Sigmoid colon (tissue), 7 donors: ENCODE measurements around the gene CNTFR. TPM values are rescaled to one million over a fixed set of nuclear protein-coding genes. Genes with fewer than 3 reads are reported as not detected.

Source experiments
- DNase-seq: peaks from one replicate; pipeline ENCODE4 v3.0.0-alpha.2; 2019
- H3K27ac ChIP-seq, 4 donors: fragments of 200-600 bp; sonication (generic); one replicate each; pipeline ENCODE4 v1.5.1; 2016 to 2019; ENCODE audit warnings: mild to moderate bottlenecking in 1 of 4
- H3K27me3 ChIP-seq, 3 donors: fragments of 200-600 bp; sonication (generic); one replicate each; pipeline ENCODE4 v1.5.1; 2019; ENCODE audit warnings: mild to moderate bottlenecking in 1 of 3
- H3K36me3 ChIP-seq, 4 donors: fragments of 200-600 bp; sonication (generic); one replicate each; pipeline ENCODE4 v1.5.1; 2016 to 2019
- H3K4me1 ChIP-seq, 4 donors: fragments of 200-600 bp; sonication (generic); one replicate each; pipeline ENCODE4 v1.5.1; 2017 to 2019
- H3K4me3 ChIP-seq, 4 donors: fragments of 200-600 bp; sonication (generic); one replicate each; pipeline ENCODE4 v1.5.1; 2017 to 2019; ENCODE audit warnings: mild to moderate bottlenecking in 2 of 4, moderate library complexity in 1 of 4
- H3K9me3 ChIP-seq, 4 donors: fragments of 200-600 bp in 3 of 4; sonication (generic) in 3 of 4; one replicate each; pipeline versions ENCODE4 v1.5.1 to v1.6.1; 2013 to 2019
- EP300 ChIP-seq, 4 donors: sonication (generic); formaldehyde crosslinking; IDR thresholded peaks; one replicate each; pipeline ENCODE4 v1.6.1; 2017; ENCODE audit warnings: antibody characterized with exemption in 4 of 4
- POLR2A ChIP-seq, 2 donors: fragments of 450-650 bp; IDR thresholded peaks; one replicate each; pipeline ENCODE4 v1.6.1; 2016; ENCODE audit warnings: antibody characterized with exemption in 2 of 2, mild to moderate bottlenecking in 2 of 2, moderate library complexity in 2 of 2
- POLR2AphosphoS5 ChIP-seq, 4 donors: sonication (generic); formaldehyde crosslinking; IDR thresholded peaks; one replicate each; pipeline ENCODE4 v1.6.1; 2017; ENCODE audit warnings: antibody characterized with exemption in 4 of 4
- WGBS, 2 donors: extraction: QIAGEN DNeasy Blood & Tissue Kit; methylation state at CpG; one replicate each; pipeline ENCODE4 v1.1.7; 2013; 5-methylcytosine and 5-hydroxymethylcytosine counted together
- intact Hi-C: fragments of 100-400 bp; cut with DNase I; formaldehyde crosslinking; loops from one replicate; pipeline ENCODE4 v1.15.1; 2023
- polyA plus RNA-seq, 3 donors: library from polyadenylated mRNA; stranded (reverse); fragments of 200-250 nt; gene quantifications; one replicate each; pipeline ENCODE4 v1.2.3, GENCODE V29; 2013
- total RNA-seq, 4 donors: library from RNA; depleted of rRNA; stranded (reverse); fragments of >200 nt; gene quantifications; one replicate each; pipeline ENCODE4 v1.1.0, GENCODE V29; 2016
- TF ChIP-seq, protein P1 (sequence below), 4 experiments: fragments of 450-650 bp in 3 of 4; fragments of 200-600 bp in 1 of 4; IDR thresholded peaks; one replicate each; pipeline ENCODE4 v1.5.1; 2016 to 2019; ENCODE audit warnings: antibody characterized with exemption in 4 of 4, mild to moderate bottlenecking in 3 of 4, moderate library complexity in 2 of 4
- donor health status: healthy with polysubstance abuse.
- donor health status: Bipolar disorder and iron deficiency.
- donor health status: healthy.

The CNTFR gene
- total and polyA plus RNA-seq, 7 donors = 1.6 to 12.9 (median 4.6) TPM

DNA sequence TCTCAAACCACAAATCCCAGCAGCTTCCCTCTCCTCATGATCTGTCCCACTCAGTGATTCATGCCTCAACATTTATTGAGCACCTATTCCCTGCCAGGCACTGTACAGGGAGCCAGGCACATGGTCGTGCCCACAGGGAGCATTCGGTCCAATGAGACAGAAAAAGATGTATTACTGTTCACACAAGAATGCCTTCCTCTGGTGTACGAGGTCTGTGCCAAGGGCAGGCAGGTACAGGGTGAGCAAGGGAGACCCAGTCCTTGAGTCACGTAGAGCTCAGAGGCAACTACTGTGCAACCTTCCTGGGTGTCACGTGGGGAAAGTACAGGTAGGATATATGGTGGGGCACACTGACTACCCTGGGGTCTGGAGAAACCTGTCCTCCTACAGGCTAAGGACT, 4.6 kb downstream of the CNTFR start:
- no peaks in the 10 kb centered on the region for H3K36me3 ChIP-seq
- intact Hi-C loops = no loop called here
- no peaks in the 10 kb centered on the region for H3K9me3 ChIP-seq
- 71 to 76% methylated on average over 5 of the region's 5 CpGs for WGBS, 2 donors
- H3K4me1 ChIP-seq = peaks cover 0 to 18% (median 17%) of the 10 kb centered on the region in 4 donors
- no peak overlapping the region for H3K4me3 ChIP-seq
- no peak overlapping the region for H3K27ac ChIP-seq
- TF ChIP-seq POLR2AphosphoS5 (IDR thresholded peaks at IDR 0.05) (no peak), EP300 (IDR thresholded peaks at IDR 0.05) (no peak), POLR2A (IDR thresholded peaks at IDR 0.05) (no peak)
- TF ChIP-seq, protein P1, sequence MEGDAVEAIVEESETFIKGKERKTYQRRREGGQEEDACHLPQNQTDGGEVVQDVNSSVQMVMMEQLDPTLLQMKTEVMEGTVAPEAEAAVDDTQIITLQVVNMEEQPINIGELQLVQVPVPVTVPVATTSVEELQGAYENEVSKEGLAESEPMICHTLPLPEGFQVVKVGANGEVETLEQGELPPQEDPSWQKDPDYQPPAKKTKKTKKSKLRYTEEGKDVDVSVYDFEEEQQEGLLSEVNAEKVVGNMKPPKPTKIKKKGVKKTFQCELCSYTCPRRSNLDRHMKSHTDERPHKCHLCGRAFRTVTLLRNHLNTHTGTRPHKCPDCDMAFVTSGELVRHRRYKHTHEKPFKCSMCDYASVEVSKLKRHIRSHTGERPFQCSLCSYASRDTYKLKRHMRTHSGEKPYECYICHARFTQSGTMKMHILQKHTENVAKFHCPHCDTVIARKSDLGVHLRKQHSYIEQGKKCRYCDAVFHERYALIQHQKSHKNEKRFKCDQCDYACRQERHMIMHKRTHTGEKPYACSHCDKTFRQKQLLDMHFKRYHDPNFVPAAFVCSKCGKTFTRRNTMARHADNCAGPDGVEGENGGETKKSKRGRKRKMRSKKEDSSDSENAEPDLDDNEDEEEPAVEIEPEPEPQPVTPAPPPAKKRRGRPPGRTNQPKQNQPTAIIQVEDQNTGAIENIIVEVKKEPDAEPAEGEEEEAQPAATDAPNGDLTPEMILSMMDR (IDR thresholded peaks at IDR 0.05) = no peak
- H3K27me3 ChIP-seq = peaks cover 12 to 85% (median 62%) of the 10 kb centered on the region in 3 donors
- no peak for DNase-seq

DNA sequence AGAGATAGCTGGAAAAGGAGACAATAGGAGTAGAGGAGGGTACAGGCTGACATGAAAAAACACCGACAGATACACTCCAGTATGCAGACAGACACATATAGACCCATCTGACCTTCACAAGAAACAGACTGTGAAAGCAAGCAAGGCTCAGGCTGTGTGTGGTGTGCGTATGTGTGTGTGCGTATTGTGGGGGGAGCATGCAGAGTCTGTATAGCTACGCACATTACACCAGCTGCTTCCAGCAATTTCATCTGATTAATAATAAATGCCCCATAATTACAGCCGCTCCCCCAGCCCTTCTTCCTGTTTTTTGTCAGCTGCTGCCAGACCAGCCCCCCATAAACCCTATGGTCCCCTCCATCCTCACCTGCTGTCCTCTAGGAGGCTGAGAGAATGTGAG, 6.7 kb downstream of the CNTFR start:
- H3K4me1 ChIP-seq = peaks cover 0 to 13% (median 9%) of the 10 kb centered on the region in 4 donors
- no peaks in the 10 kb centered on the region for H3K9me3 ChIP-seq
- 94 to 96% methylated on average over 5 of the region's 5 CpGs for WGBS, 2 donors
- DNase-seq = no peak
- no peak overlapping the region for H3K4me3 ChIP-seq
- no peaks in the 10 kb centered on the region for H3K36me3 ChIP-seq
- H3K27me3 ChIP-seq = peaks cover 19 to 86% (median 67%) of the 10 kb centered on the region in 3 donors
- H3K27ac ChIP-seq = no peak overlapping the region
- TF ChIP-seq POLR2AphosphoS5 (IDR thresholded peaks at IDR 0.05) (no peak), POLR2A (IDR thresholded peaks at IDR 0.05) (no peak), EP300 (IDR thresholded peaks at IDR 0.05) (no peak)
- TF ChIP-seq, protein P1 (IDR thresholded peaks at IDR 0.05) = no peak
- intact Hi-C loops = no loop called here

DNA sequence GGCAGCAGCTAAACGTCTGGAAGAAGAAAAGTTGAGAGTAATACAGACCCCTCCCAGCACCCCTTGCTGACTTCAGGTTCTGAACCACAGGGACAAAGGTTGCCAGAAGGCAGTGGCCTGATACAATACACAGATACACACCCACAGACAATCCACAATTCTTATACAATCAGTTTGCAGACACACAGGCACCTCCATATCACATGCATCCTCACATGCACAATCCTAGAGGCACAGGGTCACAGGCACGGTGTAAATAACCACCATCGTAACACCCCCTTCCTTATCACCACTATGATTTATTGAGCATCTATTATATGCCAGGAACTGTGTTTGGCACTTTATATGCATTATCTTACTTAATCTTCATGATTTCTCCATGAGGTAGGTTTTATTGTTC, 8.2 kb downstream of the CNTFR start:
- Histone ChIP-seq H3K27me3 (peaks cover 20 to 86% (median 62%) of the 10 kb centered on the region in 3 donors), H3K4me3 (no peak overlapping the region), H3K27ac (no peak overlapping the region), H3K4me1 (peaks cover 0 to 20% (median 14%) of the 10 kb centered on the region in 4 donors), H3K36me3 (no peaks in the 10 kb centered on the region), H3K9me3 (no peaks in the 10 kb centered on the region)
- intact Hi-C loops = no loop called here
- TF ChIP-seq POLR2A (IDR thresholded peaks at IDR 0.05) (no peak), POLR2AphosphoS5 (IDR thresholded peaks at IDR 0.05) (no peak), EP300 (IDR thresholded peaks at IDR 0.05) (no peak)
- TF ChIP-seq, protein P1 (IDR thresholded peaks at IDR 0.05) = no peak
- no peak for DNase-seq
- whole genome bisulfite sequencing, 2 donors = 21 to 69% methylated on average over 3 of the region's 3 CpGs

DNA sequence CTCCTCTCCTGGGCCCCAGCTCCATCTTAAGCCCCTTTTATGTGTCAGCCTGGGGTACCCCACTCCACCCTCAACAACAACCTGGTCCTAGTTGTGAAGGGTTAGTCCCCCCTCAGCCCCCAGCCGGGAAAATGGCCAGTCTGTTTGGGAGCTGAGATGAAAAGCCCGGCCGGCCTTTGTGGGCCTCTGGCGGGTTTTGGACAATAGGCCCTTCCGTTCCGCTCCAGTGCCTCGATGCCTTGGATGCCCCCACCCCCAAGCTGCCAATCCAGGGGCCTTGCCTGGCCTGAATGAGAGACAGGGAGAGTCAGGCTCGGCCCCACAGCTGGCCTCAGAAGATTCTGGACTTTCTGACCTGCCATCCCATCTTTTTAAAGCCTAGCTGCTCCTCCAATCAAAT, 9.2 kb downstream of the CNTFR start:
- Histone ChIP-seq H3K9me3 (no peaks in the 10 kb centered on the region), H3K4me1 (peaks cover 0 to 20% (median 14%) of the 10 kb centered on the region in 4 donors), H3K4me3 (no peak overlapping the region), H3K27ac (no peak overlapping the region), H3K36me3 (no peaks in the 10 kb centered on the region), H3K27me3 (peaks cover 20 to 85% (median 53%) of the 10 kb centered on the region in 3 donors)
- 67 to 73% methylated on average over 8 of the region's 8 CpGs for WGBS, 2 donors
- intact Hi-C loops = no loop called here
- no peak for DNase-seq
- no peak for TF ChIP-seq EP300 (IDR thresholded peaks at IDR 0.05)
- no peak for TF ChIP-seq POLR2A (IDR thresholded peaks at IDR 0.05)
- TF ChIP-seq, protein P1 (IDR thresholded peaks at IDR 0.05) = no peak
- TF ChIP-seq POLR2AphosphoS5 (IDR thresholded peaks at IDR 0.05) = no peak

DNA sequence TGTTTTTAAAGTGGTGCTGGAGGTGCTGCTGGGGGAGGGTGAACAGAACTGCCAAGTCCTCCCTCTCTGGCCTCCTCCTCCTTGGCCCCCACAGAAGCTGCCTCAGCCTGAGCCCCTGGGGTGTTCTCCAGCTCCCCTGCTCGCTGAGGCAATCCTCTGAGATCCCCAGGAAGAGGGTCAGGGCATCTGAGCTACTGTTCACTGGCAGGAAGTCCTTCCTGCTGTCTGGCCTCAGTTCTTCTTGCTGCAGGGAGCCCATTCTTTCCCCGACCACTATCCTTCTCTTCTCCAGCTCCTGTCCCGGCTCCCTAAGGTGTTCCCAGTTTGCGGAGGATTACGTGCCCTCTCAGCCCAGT, 9.7 kb downstream of the CNTFR start:
- Histone ChIP-seq H3K27me3 (peaks cover 19 to 85% (median 47%) of the 10 kb centered on the region in 3 donors), H3K36me3 (no peaks in the 10 kb centered on the region), H3K4me3 (no peak overlapping the region), H3K4me1 (peaks cover 0 to 20% (median 14%) of the 10 kb centered on the region in 4 donors), H3K27ac (no peak overlapping the region), H3K9me3 (no peaks in the 10 kb centered on the region)
- no peak for DNase-seq
- intact Hi-C loops = no loop called here
- no peak for TF ChIP-seq POLR2AphosphoS5 (IDR thresholded peaks at IDR 0.05)
- TF ChIP-seq EP300 (IDR thresholded peaks at IDR 0.05) = no peak
- TF ChIP-seq POLR2A (IDR thresholded peaks at IDR 0.05) = no peak
- TF ChIP-seq, protein P1 (IDR thresholded peaks at IDR 0.05) = no peak
- WGBS, 2 donors = 72 to 82% methylated on average over 5 of the region's 5 CpGs
